ENCODE measurements around the gene SH2B2.

Gene SH2B2

GRCh38 chr7:102306916-102307677 is 20.4 kb downstream of the SH2B2 start:
- DNase-seq (ENCODE audit: low read depth) = peak; percentile 98
- H3K4me3 ChIP-seq (ENCODE audit: low read depth, low read length) = peak overlapping the region; percentile 62
- TF ChIP-seq, protein P1, sequence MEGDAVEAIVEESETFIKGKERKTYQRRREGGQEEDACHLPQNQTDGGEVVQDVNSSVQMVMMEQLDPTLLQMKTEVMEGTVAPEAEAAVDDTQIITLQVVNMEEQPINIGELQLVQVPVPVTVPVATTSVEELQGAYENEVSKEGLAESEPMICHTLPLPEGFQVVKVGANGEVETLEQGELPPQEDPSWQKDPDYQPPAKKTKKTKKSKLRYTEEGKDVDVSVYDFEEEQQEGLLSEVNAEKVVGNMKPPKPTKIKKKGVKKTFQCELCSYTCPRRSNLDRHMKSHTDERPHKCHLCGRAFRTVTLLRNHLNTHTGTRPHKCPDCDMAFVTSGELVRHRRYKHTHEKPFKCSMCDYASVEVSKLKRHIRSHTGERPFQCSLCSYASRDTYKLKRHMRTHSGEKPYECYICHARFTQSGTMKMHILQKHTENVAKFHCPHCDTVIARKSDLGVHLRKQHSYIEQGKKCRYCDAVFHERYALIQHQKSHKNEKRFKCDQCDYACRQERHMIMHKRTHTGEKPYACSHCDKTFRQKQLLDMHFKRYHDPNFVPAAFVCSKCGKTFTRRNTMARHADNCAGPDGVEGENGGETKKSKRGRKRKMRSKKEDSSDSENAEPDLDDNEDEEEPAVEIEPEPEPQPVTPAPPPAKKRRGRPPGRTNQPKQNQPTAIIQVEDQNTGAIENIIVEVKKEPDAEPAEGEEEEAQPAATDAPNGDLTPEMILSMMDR (IDR thresholded peaks at IDR 0.05; ENCODE audit: insufficient read depth, low read depth, low read length, missing control alignments) = no peak

DNA sequence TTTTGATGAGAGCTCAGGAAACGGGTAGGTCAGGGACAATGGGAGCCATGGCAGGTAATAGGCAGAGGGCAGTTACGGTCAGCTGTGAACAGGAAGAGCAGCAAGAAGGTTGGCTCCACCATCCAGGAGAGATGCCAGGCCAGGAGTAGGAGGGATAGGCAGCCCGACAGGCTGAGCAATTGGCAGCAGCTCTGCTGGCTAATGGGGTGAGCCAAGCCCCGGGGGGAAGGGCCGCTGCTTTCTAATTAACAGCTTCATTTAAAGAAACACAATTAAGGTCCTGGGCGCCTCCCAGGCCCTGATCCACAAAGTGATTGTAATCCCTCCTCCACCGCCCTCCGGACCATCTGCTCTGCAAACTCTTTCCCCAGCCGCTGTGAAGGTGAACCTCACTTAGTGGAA is 23.7 kb downstream of the SH2B2 start:
- H3K4me3 ChIP-seq (ENCODE audit: low read depth, low read length) = no peak overlapping the region
- TF ChIP-seq, protein P1 (IDR thresholded peaks at IDR 0.05; ENCODE audit: insufficient read depth, low read depth, low read length, missing control alignments) = no peak
- DNase-seq (ENCODE audit: low read depth) = no peak

- H3K4me3 ChIP-seq (ENCODE audit: low read depth, low read length) = no peak overlapping the region
- DNase-seq (ENCODE audit: low read depth) = no peak
- TF ChIP-seq, protein P1 (IDR thresholded peaks at IDR 0.05; ENCODE audit: insufficient read depth, low read depth, low read length, missing control alignments) = no peak
These were observed 25.6 kb downstream of the SH2B2 start for GRCh38 chr7:102312317-102312716.

DNA sequence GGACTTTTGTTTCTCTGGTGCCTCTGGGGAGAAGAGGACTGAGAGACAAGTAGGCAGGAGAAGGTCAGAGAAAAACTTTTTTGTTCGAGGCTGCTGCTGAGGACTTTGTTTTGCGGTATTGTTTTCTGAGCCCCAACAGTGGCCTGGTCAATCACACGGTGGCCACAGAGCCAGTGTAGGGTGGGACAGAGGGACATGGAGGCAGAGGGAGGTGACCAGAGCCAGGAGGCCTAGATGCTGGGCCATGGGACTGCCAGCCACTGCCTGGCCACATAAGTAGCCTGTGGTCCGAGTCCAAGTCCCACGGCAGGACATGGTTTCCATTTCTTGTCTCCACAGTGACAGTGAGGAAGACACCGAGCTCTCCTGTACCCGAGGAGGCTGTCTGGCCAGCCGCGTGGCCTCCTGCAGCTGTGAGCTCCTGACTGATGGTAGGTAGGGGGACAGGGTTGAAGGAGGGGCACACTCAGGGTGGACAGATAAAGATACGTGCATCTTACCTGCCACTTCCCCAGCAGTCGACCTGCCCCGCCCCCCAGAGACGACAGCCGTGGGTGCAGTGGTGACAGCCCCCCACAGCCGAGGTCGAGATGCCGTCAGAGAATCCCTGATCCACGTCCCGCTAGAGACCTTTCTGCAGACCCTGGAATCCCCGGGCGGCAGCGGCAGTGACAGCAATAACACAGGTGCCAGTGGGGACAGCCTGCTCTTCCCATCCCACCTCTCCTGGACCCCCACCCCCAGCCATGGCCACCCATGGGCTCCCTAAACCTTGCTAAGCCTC is 27.5 kb downstream of the SH2B2 start:
- DNase-seq (ENCODE audit: low read depth) = no peak
- no peak overlapping the region for H3K4me3 ChIP-seq (ENCODE audit: low read depth, low read length)
- TF ChIP-seq, protein P1 (IDR thresholded peaks at IDR 0.05; ENCODE audit: insufficient read depth, low read depth, low read length, missing control alignments) = no peak

- DNase-seq (ENCODE audit: low read depth) = peak; percentile 39
- H3K4me3 ChIP-seq (ENCODE audit: low read depth, low read length) = no peak overlapping the region
- TF ChIP-seq, protein P1 (IDR thresholded peaks at IDR 0.05; ENCODE audit: insufficient read depth, low read depth, low read length, missing control alignments) = peak; percentile 3
These were observed 30.8 kb downstream of the SH2B2 start for GRCh38 chr7:102317231-102318059.

- DNase-seq (ENCODE audit: low read depth) = no peak
- TF ChIP-seq, protein P1 (IDR thresholded peaks at IDR 0.05; ENCODE audit: insufficient read depth, low read depth, low read length, missing control alignments) = no peak
- no peak overlapping the region for H3K4me3 ChIP-seq (ENCODE audit: low read depth, low read length)
These were observed 31.9 kb downstream of the SH2B2 start for GRCh38 chr7:102318482-102318971.

Data from GM12865 (cell line).